HG03196 (cell line): Measurements from ENCODE around the gene FAM25G.
"Not testable (repeated sequence)": the region's sequence is repeated elsewhere in the genome, so short reads cannot be mapped to it uniquely, and the experiment has no call there.

ENCODE experiments used
- ATAC-seq: cut with Tn5 transposase; IDR thresholded peaks from one replicate; pipeline ENCODE4 v1.9.1; 2021; ENCODE audit not compliant: unreplicated experiment

FAM25G gene

GRCh38 chr10:47465216-47465917, 26.1 kb downstream of the FAM25G start:
- not testable (repeated sequence) for ATAC-seq

- not testable (repeated sequence) for ATAC-seq
Measured at GRCh38 chr10:47462577-47463358, 28.7 kb downstream of the FAM25G start.

GRCh38 chr10:47461261-47461687, 30.2 kb downstream of the FAM25G start:
- ATAC-seq, result not testable (repeated sequence)

- no peak for ATAC-seq
Measured at GRCh38 chr10:47458466-47459154, 32.9 kb downstream of the FAM25G start.

- no peak for ATAC-seq
Measured at GRCh38 chr10:47457826-47458225, 33.7 kb downstream of the FAM25G start.

GRCh38 chr10:47457528-47457820, 34.0 kb downstream of the FAM25G start:
- no peak for ATAC-seq

- no peak for ATAC-seq
Measured at GRCh38 chr10:47456794-47457527, 34.5 kb downstream of the FAM25G start.

- ATAC-seq, result no peak
Measured at GRCh38 chr10:47456079-47456785, 35.3 kb downstream of the FAM25G start.

- not testable (repeated sequence) for ATAC-seq
Measured at GRCh38 chr10:47455350-47456078, 36.0 kb downstream of the FAM25G start.

- no peak for ATAC-seq
Measured at GRCh38 chr10:47454780-47455058, 36.8 kb downstream of the FAM25G start.

GRCh38 chr10:47454008-47454779, 37.3 kb downstream of the FAM25G start:
- no peak for ATAC-seq

GRCh38 chr10:47453141-47454007, 38.1 kb downstream of the FAM25G start:
- no peak for ATAC-seq

GRCh38 chr10:47452495-47453140, 38.9 kb downstream of the FAM25G start:
- no peak for ATAC-seq

- no peak for ATAC-seq
Measured at GRCh38 chr10:47451998-47452494, 39.5 kb downstream of the FAM25G start.

- no peak for ATAC-seq
Measured at GRCh38 chr10:47451273-47451997, 40.1 kb downstream of the FAM25G start.

- no peak for ATAC-seq
Measured at GRCh38 chr10:47450442-47450841, 41.1 kb downstream of the FAM25G start.

- no peak for ATAC-seq
Measured at GRCh38 chr10:47449979-47450378, 41.5 kb downstream of the FAM25G start.
